HEK293T (cell line): ENCODE results near the gene GPR75.

ENCODE experiments used
- CTCF ChIA-PET: fragments of 350-600 bp; formaldehyde crosslinking; extraction: SDS; loops from one replicate; lab custom pipeline; 2021; ENCODE audit warnings: antibody characterized with exemption, inconsistent platforms; lab: Yijun Ruan, JAX
- POLR2A ChIA-PET: fragments of 350-600 bp; formaldehyde crosslinking; extraction: SDS; loops from one replicate; lab custom pipeline; 2020; ENCODE audit warnings: antibody characterized with exemption, inconsistent platforms; lab: Yijun Ruan, JAX
- DNase-seq: peaks from one replicate; pipeline ENCODE4 v3.0.0; 2012; ENCODE audit warnings: mixed read lengths; ENCODE audit errors: extremely low spot score
- ARNT ChIP-seq: fragments of 450-650 bp; IDR thresholded peaks from 2 replicates; pipeline ENCODE4 v1.6.1; 2017; ENCODE audit warnings: mild to moderate bottlenecking
- BHLHE40 ChIP-seq: fragments of 450-650 bp; IDR thresholded peaks from 2 replicates; pipeline ENCODE4 v1.6.1; 2016; ENCODE audit warnings: mild to moderate bottlenecking, moderate library complexity, borderline replicate concordance
- CTBP1 ChIP-seq: fragments of 450-650 bp; IDR thresholded peaks from 2 replicates; pipeline ENCODE4 v1.6.1; 2016; ENCODE audit warnings: borderline replicate concordance
- ELF4 ChIP-seq: fragments of 450-650 bp; IDR thresholded peaks from 2 replicates; pipeline ENCODE4 v1.6.1; 2017; ENCODE audit warnings: antibody characterized with exemption
- FOXA1 ChIP-seq: fragments of 450-650 bp; IDR thresholded peaks from 2 replicates; pipeline ENCODE4 v1.6.1; 2016; ENCODE audit warnings: mild to moderate bottlenecking
- FOXM1 ChIP-seq: fragments of 450-650 bp; IDR thresholded peaks from 2 replicates; pipeline ENCODE4 v1.6.1; 2017; ENCODE audit warnings: mild to moderate bottlenecking, borderline replicate concordance
- HDGF ChIP-seq: fragments of 450-650 bp; IDR thresholded peaks from 2 replicates; pipeline ENCODE4 v1.6.1; 2017; ENCODE audit warnings: antibody characterized with exemption, borderline replicate concordance
- L3MBTL2 ChIP-seq: fragments of 450-650 bp; conservative IDR thresholded peaks from 2 replicates; pipeline ENCODE4 v1.6.1; 2016; ENCODE audit warnings: mild to moderate bottlenecking
- LEF1 ChIP-seq: fragments of 450-650 bp; IDR thresholded peaks from 2 replicates; pipeline ENCODE4 v1.6.1; 2017; ENCODE audit warnings: mild to moderate bottlenecking, borderline replicate concordance
- NFRKB ChIP-seq: fragments of 450-650 bp; IDR thresholded peaks from 2 replicates; pipeline ENCODE4 v1.6.1; 2016; ENCODE audit warnings: mild to moderate bottlenecking, moderate library complexity
- PKNOX1 ChIP-seq: fragments of 450-650 bp; IDR thresholded peaks from 2 replicates; pipeline ENCODE4 v1.6.1; 2016
- SP1 ChIP-seq: fragments of 450-650 bp; IDR thresholded peaks from 2 replicates; pipeline ENCODE4 v1.6.1; 2017
- SUZ12 ChIP-seq: fragments of 450-650 bp; IDR thresholded peaks from 2 replicates; pipeline ENCODE4 v1.6.1; 2016; ENCODE audit warnings: mild to moderate bottlenecking
- TARDBP ChIP-seq: fragments of 450-650 bp; IDR thresholded peaks from 2 replicates; pipeline ENCODE4 v1.6.1; 2016
- ZNF384 ChIP-seq: fragments of 450-650 bp; IDR thresholded peaks from 2 replicates; pipeline ENCODE4 v1.6.1; 2016

Gene GPR75

GRCh38 chr2:53818854-53819435 is 40.8 kb downstream of the GPR75 start:
- TF ChIP-seq HDGF = no peak
- TF ChIP-seq CTBP1 = no peak
- TF ChIP-seq ZNF384 = no peak
- TF ChIP-seq ARNT = no peak
- no peak for TF ChIP-seq PKNOX1
- TF ChIP-seq LEF1 = no peak
- POLR2A ChIA-PET = no interaction called here
- CTCF ChIA-PET = no interaction called here
- no peak for DNase-seq

DNA sequence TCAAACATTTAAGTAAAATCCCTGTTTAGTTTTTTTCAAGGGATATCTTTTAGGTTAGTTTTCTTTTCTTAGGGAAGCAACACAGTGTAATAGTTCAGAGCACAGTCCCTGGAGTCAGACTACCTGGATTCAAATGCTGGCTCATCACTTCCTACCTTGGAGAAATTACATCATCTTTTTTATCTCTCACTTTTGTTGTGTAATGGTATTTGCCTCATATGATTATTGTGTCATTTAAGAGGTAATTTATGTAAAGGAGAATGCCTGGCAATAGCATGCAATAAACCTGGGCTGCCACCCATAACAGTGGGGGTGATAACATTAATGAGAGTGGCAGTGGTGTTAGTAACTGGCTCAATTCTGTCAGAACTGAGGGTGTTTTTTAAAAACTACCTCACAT is 46.6 kb downstream of the GPR75 start:
- ChIA-PET CTCF (interaction anchor here (0.7 to 1.0 kb wide), 2 partner anchors 147 to 389 kb away, joined by 3 to 10 read pairs; no protein-coding TSS in a partner anchor), POLR2A (no interaction called here)
- TF ChIP-seq SP1 = no peak
- no peak for TF ChIP-seq FOXM1
- no peak for DNase-seq

DNA sequence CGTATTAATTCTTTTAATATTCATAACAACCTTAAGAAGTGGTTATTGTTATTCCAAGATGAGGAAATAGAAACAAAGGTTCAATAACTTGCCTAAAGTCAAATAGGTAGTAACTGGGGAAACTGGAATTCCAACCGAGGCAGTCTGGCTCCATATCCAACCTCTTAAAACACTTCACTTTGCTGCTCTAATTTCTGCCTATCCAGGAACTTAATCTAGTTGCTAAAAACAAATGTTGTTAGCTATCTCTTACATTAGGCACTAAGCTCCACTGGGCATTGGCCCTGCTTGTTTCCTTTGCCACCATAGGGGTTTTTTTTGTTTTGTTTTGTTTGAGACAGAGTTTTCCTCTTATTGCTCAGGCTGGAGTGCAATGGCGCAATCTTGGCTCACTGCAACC is 48.2 kb downstream of the GPR75 start:
- no peak for DNase-seq
- ChIA-PET CTCF (no interaction called here), POLR2A (no interaction called here)
- TF ChIP-seq LEF1 = no peak
- TF ChIP-seq ARNT = no peak
- no peak for TF ChIP-seq L3MBTL2
- TF ChIP-seq ELF4 = no peak
- no peak for TF ChIP-seq CTBP1
- TF ChIP-seq PKNOX1 = no peak
- no peak for TF ChIP-seq FOXA1
- no peak for TF ChIP-seq TARDBP
- TF ChIP-seq ZNF384 = no peak
- TF ChIP-seq BHLHE40 = no peak
- no peak for TF ChIP-seq NFRKB
- no peak for TF ChIP-seq HDGF
- TF ChIP-seq SUZ12 = no peak
